ENCODE results near the gene GABRQ.
"Not testable (repeated sequence)": the region's sequence is repeated elsewhere in the genome, so short reads cannot be mapped to it uniquely, and the experiment has no call there.

- not testable (repeated sequence) for TF ChIP-seq POLR2A, CTCF (IDR thresholded peaks at IDR 0.05)
Observed at GRCh38 chrX:152674652-152675051, 37.0 kb downstream of the GABRQ start.
